NOMO-1 (cell line): Measurements from ENCODE around the gene TOM1L2.
A peak's percentile ranks its signal among the peaks of the same experiment; 100 is the strongest.

Source experiments
- DNase-seq, 2 experiments: peaks; one replicate each; lab custom pipeline; 2025; ENCODE audit not compliant: unreplicated experiment in 2 of 2; lab: John Stamatoyannopoulos, UW

The TOM1L2 gene

DNA sequence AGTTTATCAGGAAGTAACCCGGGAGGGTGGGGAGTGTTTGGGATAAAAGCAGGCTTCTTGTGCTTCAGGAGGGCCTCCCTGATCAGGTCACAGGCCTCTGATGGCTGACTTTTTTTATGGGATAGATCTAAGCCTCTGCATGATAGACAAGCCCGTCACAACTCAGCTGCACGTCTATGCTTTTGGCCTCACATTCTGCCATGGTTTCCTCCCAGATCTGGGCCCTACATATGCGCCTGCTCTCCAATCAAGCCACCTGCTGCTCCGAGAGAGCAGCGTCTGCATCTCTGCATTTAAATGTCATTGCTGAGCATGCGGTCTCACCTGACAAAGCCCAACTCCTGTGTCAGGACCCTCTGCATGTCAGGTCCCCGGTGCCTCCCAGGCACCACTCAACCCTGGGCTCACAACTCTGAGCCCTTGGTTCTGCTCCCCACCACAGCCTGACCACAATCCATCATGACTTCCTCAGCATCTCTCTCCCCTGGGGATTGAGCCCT, 90.1 kb downstream of the TOM1L2 start:
- DNase-seq, result no peak

DNA sequence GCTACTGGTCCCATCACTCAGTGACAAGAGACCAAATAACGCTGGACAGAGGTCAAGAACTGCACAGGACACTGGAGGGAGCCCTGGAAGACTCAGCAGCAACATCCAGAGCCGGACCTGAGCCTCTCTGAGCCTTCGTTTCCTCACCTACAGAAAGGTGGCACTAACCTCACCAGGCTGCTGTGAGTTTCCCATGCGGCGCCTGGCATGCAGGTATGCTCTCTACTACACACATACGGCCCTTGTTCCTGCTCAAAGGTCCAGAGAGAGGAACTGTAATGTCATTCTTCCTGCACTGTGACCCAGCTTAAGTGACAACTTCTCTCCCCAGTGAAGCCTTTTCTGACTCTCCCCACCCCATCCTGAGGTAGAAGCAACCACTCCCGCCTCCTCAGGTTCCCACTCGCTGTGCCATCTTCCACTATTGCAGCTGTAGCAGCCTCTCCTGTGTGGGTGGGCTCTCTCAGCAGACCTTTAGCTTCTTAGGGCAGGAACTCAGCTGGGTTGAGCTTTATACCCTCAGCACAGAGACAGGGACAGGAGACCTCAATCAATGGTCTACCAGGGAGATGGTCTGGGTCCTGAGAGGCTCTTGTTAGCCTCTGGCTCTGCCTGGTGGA, 91.5 kb downstream of the TOM1L2 start:
- no peak for DNase-seq

DNA sequence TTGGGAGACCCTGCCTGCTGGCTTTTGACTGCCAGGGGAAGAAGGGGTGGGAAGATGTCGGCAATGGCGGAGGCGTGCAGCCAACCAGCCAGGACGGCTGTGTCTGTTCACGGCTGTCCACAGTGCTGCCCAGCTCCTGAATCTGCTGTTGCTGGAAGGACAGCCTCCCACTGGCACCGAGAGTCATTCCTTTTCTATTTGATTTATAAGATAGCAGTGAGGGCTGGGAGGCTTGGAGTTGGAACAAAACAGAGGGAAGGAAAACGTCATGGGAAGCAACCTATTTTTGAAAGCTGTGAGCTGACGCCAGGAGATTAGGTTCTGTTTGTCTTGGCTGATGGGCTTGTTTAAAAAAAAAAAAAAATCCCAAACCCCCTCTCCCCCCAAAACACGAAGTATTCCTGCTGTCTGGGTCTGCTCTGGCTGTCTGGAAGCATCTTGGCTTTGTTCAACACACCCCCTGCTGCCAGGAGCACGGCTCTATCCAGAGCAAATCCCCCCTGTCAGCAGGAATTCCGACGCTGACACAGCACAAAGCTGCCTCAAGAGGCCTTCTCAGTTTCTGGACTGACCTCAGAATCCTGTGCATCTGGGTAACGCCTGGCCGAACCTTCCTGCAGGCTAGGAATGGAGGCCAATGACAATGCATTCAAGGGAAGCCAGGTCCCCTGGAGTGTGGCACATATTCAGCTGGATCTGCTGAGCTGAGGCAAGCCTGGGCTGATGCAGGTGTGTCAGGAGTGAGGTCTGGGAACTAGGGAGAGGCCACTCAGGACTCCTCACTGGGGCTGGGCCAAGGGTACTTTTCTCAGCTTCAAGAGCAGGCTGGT, 94.5 kb downstream of the TOM1L2 start:
- DNase-seq, result no peak

DNA sequence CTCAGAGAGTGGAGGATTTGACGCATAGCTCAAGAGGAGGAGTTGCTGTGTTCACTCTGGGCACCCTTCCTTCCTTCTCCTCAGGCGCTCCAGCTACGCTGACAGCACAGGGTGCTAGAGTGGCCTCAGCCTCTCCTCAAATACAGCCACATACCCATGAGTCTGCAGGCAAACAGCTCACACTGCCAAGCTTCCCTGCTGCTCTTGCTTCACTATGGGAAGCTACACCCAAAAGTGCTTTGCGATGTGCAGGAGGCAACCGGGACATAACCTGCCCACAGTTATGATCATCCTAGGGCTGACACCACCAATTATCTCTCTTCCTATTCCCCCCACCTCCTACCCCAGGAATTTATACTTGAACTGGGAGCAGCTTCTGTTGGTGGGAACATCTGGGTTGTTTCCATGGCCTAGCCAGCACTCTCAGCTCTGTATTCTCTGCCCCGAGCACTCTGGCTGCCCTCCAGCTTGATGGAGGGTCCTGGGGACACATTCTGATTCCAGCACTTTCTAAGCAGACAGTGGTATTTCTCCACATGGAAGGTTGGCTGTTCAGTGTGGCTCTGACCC, 95.2 kb downstream of the TOM1L2 start:
- DNase-seq, result no peak

DNA sequence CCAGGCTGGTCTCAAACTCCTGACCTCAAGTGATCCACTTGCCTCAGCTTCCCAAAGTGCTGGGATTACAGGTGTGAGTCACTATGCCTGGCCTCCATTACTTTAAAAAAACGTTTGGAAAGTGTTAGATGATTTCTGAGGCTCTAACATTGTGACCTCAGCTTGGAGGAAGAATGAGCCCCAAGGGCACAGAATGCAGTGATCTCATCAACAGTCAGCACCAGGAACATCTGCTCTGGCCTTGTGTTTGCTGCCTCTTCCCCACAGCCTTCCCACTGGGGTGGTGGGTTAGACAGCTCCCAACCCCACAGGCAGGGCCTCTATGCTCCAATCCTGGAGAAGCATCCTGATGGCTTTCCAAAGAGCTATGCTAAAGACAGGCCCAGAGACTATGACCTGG, 97.7 kb downstream of the TOM1L2 start:
- no peak for DNase-seq

DNA sequence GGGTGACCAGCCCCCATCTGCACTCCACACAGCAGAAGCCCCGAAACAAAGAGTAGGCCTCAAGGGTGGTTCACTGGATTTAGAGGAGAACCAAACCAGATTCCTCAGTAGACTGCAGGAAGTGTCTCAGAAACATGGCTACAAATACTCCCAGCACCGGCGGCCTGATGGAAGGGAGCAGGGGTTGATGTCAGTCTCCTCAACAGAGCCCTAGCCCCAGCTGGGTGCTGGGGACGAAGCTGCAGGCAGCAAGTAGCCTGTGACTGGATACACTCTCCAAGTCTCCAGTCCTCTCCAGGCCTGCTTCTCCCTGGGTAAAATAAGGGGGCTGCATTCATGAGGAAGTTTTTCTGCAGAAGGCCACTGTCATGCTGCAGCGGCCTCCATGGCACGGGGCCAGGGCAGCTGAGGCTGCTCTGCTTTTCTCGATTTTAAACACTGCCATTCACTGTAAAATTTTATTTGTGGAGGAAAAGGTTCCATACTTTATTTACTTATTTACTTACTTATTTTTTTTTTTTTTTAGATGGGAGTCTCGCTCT, 98.7 kb downstream of the TOM1L2 start:
- no peak for DNase-seq

DNA sequence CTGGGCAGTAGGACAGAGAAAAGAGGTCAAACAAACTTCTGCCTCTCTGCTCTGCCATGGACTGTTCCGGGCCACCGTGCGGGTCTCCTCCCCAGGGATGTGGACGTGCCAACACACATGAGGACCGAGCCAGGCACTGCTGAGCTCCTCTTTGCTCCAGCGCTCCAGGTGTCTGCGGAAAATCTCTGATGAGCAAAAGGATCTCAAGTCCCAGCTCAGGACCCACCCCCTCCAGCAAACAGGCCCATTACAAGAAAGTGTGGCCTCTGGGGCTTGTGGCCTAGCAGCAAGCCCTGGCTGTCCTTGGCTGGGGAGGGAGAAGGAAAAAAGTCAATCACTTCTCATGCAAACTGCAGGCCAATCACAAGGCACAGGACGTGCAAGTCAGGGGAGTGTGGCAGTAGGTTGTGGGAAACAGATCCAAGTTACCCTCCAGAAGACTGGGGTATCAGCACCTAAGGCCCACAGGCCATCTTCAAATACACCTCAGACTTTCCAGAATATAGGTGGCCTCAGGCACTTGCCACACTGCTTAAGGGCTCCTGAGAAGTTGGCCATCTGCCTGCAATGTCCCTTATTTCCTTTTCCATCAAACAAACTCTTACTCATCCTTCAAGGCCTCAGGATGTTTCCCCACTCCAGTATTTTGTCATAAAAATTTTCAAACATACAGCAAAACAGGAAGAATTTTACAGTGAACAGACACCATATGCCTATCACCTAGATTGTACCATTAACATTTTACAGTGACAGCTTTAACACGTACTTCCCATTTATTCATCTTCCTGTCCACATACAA, 99.5 kb downstream of the TOM1L2 start:
- DNase-seq, result no peak

DNA sequence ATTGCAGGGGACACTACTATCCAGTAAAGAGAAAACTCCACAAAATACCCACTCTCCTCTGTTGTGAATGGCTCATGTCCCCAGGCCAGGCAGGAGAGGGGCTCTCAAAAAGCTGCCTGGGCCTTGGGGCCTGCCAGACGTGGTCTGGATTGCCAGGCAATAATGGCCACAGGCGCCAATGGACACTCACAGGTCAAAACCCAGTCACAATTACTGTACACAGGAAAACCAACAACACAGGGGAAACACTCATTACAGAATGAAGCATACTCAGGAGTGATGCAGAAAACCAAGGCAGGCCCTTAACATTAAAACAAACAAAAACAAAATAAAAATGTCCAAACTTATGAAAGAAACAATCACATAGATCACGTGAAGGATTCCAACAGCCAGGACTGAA, 100.3 kb downstream of the TOM1L2 start:
- no peak for DNase-seq

DNA sequence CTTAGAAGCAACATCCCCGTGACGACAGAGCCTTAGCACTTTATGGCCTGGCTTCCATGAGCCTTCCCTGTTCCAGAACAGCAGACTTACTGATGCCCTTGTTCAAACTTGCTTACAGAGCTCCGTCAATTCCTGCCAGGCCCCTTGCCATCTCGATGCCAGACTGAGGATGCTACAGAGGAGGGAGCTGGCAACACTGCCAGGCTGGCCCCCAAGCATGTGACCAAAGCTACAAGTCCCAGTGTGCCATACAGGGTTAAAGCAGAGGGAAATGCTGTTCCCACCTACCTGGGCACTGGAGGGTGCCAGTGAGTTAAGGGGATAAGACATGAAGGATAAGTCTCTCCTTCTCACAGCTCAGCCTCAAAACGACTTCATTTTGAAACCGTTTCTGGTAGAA, 102.0 kb downstream of the TOM1L2 start:
- DNase-seq, result no peak

DNA sequence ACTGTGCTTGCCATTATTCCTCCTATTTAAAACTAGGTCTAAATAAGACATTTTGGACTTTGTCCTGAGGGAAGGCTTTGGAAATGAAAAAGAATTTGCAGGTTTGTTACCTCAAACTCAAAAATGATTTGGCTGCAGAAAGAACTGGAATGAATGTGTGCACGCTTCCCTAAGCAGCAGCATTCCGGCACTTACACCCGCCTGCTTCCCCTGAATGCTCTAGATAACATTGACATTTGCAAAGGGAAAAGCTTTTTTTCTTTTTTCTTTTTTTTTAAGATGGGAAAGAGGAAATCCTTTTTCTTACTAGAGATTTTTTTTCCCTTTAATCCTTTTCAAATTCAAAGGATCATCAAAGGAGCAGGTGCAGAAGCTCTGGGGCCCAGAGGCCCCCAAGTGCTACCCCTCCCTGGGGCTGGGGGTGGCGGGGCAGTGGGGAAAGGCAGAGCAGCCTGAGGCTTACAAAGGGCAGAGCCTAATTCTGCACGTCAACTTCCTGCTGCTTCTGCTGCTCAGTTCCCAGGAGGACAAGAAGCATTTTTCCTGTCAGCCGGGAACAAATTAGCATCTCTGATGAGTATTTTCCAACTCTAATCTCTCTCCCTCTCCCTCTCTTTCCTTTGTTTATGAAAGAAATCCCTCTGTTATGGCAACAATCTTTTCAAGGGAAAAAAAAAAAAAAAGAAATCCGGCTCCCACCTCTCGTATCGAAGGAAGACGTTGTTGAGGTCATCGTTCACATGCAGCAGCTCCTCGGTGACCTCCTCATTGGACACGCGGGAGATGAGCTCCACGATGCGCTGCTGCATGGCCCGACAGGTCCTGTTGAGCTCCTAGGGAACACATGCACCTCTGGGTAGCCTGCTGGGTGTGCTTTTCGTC, 103.3 kb downstream of the TOM1L2 start:
- no peak for DNase-seq

DNA sequence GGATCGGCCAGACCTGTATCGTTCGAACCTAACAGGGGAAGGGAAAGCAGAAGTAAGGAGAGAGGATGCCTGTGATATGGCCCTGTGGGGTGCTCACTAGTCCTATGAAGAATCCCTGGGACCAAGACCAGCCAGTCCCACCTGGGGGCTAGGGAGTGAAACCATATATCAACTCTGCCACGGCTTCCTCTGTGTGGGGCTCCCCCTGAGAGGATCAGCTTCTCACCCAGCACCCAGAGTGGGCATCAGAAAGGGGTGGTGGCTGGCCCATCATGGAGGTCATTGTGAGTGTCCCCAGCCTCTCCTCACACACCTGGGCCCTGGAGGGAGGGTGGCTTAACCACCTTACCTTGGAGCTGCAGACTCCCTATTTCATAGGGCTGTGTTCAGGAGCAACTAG, 105.3 kb downstream of the TOM1L2 start:
- no peak for DNase-seq

DNA sequence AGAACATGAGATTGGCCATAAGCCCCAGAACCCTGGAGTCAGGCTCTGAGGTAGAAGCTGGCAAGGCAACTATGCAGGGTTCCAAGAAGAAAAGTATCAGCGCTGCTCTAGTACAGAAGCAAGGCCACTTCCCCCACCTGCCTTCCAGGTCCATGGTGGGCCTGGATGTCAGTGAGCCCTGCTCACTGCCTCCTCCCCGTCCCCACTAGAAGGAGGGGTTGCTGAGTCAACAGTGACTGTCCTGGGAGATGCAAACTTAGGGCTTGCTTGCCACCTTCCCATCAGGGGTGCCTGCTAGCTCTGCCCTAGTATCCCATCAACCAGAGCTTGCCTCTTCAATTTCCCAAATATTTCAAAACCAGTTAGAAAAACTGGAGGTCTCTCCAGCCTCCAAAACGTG, 105.8 kb downstream of the TOM1L2 start:
- DNase-seq, result no peak

DNA sequence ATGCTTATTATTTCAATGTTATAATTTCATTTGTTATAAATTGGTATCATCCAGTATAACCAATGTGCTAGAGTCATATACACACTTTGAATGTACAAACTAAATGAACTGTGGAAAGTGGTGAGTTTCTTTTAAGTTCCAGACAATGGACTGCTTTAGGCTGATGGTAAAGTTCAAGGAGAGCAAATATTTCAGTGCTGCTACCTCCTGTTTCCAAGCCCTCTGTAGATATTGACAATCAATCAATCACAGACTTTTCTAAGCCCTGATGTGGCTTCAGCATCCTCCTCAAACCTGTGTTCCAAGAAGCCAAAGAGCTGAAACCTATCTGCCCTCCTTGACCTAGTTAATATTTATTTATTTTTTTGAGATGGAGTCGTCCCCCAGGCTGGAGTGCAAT, 107.2 kb downstream of the TOM1L2 start:
- no peak for DNase-seq

DNA sequence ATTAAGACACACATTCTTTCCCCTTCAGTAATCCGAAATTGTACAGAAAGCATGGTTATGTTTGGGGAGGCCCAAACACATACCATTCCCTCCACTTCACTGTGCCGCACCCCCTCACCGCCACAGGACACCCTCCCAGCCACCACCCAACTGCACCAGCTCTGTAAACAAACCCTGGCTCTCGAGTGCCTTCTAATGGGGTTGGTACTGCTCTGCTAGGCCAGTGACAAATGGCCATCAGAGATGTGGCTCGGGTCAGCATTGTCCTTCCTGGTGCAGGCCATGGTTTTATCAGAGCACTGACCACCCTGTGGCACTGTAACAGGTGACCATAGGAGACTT, 111.5 kb downstream of the TOM1L2 start:
- no peak for DNase-seq

DNA sequence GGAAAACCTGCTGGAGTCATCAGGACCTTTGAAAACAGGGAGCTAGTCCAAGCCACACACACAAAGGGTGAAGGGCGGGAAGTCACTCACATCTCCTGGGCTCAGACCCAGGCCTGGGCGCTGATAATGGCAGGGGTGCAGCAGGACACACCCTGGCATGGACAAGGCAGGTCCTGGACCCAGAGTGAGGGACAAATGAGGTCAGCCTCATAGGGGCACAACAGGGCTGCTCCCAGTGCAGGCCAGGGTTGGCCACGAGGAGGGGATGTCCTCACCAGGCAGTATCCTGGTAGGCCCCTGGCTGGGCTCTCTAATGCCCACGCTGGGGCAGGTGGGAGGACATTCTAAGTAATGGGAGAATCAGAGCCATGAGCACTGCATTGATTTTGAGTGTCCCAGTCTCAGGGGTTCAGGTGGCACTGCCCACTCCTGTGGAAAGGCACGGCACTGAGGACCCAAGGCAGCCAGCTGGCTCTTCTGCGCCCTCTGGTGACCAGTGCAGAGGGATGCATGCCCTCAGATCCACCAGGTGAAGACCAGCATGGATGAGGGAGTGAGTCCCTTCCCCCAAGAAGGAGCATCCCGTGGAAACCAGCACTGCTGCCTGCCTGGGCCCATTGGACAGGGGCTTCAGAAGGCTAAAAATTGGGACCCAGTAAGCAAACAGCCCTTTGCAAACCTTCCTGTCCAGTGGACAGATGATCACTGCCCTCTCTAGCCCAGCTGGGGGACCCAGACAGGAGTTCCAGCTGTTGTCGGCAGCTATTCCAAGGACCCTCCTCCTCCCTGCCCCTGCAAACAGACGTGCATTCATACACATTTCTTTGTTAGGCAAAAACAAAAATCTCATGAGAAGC, 112.1 kb downstream of the TOM1L2 start:
- DNase-seq, result peak; percentile 23 to 33

DNA sequence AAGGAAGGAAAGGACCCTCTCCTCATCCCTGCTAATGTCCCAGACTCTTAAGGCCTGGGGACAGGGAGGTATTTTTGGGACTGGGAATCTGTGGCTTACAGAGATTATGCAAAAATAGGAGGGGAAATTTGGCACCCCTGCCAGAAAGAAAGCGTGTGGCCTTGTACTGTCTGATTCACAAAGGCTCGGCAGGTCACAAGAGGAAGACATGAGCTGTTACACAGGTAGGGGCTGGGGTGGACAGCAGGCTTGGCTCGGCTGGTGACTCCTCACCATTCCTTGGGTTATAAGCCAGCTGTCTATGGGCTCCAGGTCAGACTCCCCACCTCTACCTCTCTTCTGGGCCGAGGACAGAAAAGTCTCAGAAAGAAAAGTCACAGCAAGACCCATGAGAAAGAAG, 114.7 kb downstream of the TOM1L2 start:
- no peak for DNase-seq

DNA sequence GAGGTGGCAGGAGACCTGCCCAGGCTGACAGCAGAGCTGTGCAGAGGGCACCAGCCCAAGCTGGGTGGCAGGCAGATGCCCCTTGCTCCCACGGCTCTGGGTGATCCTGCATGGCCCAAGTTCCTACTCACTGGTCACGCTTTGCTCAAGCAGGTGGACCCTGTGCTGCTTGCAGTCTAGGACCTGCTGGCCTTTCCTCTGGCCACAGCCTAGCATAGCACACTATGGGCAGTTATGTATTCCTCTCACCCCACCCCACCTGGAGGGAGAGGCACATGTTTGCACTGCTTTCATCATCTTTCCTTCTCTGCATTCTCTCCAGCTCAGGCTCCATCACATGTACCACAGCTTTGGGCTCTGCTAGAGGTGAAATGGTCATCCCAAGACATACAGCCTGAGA, 115.8 kb downstream of the TOM1L2 start:
- DNase-seq, result no peak

DNA sequence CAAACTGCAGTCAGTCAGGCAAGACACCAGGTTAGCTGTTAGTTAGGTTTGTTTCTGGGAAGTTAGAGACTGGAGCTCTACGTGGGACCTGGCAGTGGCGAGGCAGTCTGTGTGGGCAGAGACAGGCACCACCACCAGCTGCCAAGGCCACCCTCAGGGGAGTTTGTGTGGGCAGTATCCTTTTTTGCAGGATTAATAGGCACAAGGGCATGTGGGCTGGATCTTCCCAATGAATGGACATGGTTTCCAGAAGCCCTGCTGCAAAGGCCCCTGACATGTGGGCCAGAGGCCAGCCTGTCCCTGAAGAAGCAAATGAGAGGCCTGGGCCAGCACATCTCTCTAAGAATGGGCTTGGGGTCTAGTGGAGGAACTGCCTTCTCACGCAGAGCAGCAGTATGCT, 116.2 kb downstream of the TOM1L2 start:
- no peak for DNase-seq

DNA sequence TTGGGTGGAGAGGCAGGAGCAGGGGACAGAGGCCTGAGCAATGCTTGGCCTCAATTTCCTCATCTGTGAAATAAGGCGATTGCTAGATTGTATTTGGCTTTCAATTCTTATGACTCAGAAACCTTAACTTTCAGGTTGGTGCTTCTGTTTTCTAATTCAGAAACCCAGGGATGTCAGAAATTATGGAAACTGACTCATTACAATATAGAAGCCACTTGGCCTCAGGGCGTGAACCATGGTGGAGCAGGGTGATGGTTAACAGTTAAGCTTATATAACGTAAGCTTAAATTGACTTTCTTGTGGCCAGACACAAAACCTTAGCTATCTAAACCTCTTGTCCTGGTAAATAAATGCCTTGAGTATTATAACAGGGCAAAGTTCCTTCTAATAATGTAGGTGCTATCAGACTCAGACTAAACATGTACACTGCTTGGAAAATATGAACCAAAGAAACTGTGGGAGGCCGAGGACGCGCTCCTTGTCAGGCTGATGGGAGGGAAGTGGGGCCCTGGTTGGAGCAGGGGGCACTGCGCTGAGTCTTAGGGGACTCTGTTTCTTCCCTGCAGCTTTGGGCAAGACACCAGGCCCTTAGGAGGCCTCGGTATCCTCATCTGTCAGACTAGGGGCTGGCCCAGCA, 118.3 kb downstream of the TOM1L2 start:
- no peak for DNase-seq
